ENCODE data around the gene TMEM74B.
"Not testable (repeated sequence)": the region's sequence is repeated elsewhere in the genome, so short reads cannot be mapped to it uniquely, and the experiment has no call there.

TMEM74B gene

GRCh38 chr20:1184638-1185315, at the start of gene TMEM74B:
Gene TMEM74B (minus strand): TSS chr20:1184981. CDS start chr20:1183801, 1,180 bp downstream.
- DNase-seq, result peak; percentile 59

DNA sequence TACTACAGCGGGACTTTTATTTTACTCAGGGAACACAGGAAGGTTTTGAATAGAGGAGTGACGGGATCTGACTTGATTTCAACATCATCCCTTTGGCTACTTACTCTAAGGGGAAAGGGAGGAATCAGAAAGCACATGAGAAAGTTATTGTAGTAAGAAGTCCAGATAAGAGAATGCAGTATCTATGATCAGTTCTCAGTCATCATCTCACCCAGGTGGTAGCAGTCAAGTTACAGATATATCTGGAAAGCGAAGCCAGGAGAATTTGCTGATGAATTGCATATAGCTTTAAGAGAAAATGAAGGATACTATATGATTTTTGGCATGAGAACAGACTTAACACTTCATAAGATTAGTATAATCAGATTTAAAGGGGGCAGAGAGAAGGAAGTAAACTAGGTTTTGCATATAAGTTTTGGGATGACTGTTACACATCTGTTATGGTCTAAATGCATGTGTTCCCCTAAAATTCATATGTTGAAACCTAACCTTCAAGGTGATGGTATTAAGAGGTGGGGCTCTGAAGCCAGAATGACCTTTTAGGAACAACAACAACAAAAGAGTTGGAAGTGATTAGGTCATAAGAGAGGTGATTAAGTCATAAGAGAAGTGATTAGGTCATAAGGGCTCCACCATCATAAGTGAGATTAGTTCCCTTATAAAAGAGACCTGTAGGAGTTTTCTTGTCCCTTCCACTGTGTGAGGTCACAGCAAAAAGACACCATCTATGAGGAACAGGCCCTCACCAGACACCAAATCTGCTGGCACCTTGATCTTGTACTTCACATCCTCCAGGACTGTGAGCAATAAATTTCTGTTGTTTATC, 47.7 kb upstream of the TMEM74B start:
- no peak for DNase-seq

DNA sequence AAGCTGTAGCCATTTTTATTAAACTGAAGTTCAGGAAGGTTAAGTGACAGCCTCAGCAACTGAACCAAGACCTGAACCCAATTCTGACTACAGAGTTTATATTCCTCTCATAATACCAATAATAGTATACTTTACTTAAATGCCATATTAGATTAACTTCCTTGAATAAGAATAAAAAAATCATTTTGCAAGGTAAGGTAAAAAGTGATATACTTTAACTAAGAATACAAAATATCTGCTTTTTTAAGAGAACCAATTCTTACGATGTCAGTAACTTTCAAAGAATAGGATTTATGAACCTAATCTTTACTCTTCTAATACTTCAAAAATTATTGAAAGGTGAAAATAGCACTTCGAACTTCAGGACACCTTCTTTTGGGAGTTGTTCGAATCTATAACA, 44.8 kb upstream of the TMEM74B start:
- DNase-seq, result no peak

DNA sequence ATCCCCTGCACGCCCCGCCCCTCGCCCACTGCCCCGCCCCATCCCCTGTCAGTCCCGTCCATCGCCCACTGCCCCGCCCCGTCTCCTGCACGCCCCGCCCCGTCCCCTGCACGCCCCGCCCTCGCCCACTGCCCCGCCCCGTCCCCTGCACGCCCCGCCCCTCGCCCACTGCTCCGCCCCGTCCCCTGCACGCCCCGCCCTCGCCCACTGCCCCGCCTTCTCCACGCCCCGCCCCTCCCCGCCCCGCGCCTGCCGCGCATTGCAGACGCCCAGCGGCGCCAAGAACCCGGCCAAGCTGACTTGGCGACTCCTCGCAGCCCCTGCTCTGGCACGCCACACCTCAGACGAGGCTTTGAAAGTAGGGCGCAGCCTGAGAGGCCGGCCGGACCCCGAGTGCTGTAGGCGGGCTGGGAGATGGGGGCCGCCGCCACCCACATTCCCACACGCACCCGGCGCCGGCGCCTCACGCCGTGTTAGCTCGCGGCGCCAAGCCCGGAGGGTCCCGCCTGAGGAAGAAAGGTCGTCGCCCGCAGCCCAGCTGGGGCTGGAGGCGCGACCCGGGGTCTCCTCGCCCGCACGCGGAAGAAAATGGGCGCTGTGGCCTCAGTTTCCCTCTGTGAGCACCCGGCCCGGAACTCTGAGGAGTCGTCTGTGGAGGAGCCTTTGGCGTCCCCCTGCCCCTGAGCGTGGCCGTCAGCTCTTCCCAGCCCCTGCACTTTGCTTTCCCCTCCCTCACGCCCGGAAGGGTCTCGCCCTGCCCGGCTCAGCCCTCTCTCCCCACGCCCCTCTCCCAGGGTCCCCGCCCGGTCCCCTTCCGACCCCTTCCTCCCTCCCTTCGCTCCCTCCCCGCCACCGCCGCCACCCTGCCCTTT, 41.2 kb upstream of the TMEM74B start, which contains the start of gene RAD21L1:
Gene RAD21L1, plus strand, starts transcription at position 262 of the 872 bp plus-strand sequence. CDS start 2,410 bp downstream, outside the sequence.
- DNase-seq, result peak; percentile 94

GRCh38 chr20:1225263-1225782, 40.5 kb upstream of the TMEM74B start:
- DNase-seq, result no peak

- no peak for DNase-seq
Observed at GRCh38 chr20:1224205-1224890, 39.6 kb upstream of the TMEM74B start.

GRCh38 chr20:1222750-1223149, 38.0 kb upstream of the TMEM74B start:
- not testable (repeated sequence) for DNase-seq

DNA sequence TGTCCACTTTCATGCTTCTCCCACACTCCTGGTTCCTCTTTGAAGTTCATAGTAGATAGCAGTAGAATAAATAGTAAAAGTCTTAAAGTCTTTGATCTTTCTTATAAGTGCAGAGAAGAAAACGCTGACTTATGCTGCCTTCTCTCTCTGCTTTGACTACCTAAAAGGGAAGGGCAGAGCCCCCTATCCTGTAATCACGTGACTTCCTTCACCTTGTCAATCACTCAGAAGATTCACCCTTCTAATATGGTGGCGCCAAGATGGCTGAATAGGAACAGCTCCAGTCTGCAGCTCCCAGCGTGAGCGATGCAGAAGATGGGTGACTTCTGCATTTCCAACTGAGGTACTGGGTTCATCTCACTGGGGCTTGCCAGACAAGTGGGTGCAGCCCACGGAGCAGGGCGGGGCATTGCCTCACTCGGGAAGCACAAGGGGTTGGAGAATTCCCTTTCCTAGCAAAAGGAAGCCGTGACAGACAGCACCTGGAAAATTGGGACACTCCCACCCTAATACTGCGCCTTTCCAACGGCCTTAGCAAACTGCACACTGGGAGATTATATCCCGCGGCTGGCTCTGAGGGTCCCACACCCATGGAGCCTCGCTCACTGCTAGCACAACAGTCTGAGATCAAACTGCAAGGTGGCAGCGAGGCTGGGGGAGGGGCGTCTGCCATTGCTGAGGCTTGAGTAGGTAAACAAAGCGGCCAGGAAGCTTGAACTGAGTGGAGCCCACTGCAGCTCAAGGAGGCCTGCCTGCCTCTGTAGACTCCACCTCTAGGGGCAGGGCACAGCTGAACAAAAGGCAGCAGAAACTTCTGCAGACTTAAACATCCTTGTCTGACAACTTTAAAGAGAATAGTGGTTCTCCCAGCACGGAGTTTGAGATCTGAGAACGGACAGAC, 32.0 kb upstream of the TMEM74B start:
- not testable (repeated sequence) for DNase-seq

DNA sequence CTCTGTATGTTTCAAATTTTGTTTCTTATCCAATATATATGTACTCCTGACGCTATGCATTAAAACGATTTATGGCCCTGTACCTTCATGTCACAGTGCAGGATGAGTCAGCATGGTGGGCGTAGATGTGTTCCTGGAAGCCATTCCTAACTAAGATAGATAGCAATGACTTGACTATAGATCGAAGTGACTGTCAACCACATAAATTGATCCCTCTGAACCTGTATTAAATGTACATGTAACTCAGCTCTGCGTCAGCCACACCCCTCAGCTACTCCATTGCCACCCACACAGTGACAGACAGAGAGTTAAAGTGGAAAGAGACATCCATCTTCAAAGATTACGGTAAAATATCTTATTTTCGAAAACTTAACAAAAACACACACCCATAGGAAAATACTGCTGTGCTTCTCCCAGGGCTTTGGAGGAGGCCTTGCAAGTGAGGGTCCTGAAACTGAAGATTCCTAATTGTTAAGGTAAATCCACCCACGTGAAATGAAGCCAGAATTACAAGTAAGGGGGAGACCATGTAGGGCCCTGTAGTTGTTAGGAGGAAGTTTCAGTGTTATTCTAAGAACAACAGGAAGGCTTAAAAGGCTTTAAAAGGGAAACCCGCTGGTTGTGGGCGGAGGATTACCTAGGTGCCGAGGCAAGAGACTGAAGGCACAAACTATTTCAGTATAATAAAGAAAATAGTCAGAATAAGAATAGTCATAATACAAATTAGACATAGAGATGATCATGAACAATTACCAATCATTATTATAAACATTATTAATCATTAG, 30.8 kb upstream of the TMEM74B start:
- DNase-seq, result peak; percentile 69

- no peak for DNase-seq
Observed at GRCh38 chr20:1214838-1215261, 30.1 kb upstream of the TMEM74B start.

DNA sequence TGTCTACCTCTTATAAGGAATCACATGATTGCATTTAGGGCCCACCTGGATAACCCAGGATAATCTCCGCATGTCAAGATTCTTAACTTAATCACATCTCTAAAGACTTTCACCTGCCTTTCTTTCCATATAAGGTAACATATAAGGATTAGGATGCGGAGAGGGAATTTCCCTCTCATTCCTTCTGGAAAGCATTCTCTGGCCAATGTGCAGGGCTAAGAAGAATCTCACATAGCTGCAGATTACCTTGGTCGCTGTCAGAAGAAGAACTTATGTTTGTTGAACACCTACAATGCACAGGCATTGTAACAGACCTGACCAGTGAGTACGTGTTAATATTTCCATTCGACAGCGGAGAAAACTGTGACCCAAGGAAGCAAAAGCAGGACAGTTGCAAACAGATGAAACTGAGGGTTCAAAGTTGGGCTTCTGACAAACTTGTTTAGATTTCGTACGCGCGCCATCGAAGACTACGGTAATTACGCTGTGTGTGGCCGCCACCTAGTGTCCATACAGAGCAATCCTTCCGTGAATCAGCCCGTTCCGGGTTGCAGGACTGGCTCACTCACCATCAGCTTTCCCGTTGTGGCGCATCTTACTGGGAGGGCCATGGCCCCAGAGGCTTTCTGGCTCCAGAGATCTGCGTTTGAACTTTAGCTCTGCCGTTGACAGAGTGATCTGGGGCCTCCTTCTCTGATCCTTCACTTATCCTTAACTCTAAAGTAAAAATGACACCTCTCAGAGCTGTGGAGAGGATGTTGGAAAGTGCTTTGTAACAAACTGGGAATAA, 28.0 kb upstream of the TMEM74B start:
- DNase-seq, result peak; percentile 82

DNA sequence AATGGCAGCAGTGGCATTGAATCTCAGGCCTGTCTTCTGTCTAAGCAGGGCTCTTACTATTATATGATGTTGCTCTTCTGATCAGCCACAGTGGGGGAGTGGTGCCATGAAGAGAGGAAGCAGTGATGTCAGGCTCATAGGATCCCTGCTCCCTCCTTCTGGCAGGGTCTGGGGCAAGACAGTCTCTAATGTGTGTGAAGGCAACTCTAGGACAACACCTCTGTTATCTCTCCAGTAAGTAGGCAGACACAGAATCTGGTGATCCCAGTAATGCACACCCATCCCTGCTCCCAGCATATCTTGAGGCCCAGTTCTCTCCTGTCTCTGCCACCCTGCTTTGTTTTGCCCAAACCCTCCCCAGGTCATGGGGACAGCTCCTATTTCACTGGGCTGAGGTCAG, 27.2 kb upstream of the TMEM74B start:
- no peak for DNase-seq

GRCh38 chr20:1210501-1210900, 25.7 kb upstream of the TMEM74B start:
- DNase-seq, result no peak

DNA sequence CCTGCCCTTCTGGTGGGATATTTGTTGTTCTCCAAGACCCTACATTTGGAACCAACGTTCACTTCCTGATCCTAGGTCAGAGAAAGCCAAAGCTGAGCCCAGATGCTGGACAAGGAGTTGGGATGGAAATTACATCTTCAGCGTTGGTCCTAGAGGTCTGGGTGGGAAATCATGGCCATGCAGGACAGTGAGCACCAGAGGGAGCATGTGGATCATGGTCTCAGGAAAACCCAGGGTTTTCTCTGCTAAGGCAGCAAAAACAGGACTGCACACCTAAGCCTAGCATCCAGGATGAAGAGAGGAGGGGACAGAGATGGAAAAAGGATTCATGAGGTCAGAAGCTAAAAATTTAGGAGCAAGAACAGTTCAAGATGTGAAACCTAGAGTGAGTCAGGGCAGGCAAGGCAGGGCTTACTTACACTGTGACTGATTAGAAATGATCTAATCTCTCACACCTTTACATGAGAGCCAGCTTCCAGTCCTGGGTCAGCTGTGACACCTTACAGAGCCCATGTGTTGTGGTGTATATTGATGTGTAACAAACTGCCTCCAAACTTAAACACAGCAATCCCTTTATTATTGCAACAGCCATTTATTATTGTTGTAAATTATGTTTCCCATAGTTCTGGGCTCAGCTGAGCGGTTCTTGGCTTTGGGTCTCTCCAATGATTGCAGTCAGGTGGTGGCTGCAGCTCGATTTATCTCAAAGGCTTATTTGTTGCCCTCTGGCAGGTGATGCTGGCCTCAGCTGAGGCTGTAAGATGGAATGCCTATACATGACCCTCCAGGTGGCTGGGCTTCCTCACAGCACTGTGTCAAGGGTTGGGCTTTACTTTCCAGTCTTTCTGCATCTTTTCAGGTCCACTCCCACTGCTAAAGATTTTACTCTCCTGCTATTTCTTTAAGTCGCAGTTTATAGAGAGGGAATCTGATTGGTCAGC, 24.9 kb upstream of the TMEM74B start:
- DNase-seq, result no peak

DNA sequence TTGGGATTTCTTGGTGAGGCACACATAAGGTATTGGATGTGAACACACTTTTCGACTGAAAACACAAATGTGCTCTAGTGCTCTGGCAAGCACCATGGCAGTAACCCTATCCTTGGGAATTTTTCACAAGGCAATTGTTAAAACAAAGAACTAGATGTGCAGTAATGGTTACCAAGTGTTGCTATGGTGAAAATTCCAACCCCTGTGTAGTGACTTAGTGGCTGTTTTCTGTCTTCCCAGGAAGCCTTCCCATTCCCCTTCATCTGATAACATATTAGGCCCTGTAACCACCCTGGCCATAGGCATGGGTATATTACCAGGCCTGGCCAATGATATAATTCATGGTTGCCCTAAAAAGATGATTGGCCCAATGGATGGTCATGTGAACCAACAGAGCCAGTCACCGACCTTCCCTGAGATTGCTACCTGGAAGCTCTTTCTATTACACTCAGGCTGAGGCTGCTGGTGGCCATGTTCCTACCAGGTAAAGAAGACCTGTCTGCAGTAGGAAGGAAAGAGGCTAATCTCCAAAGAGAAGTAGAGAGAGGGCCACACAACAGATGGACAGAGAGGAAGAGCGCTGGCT, 22.6 kb upstream of the TMEM74B start:
- no peak for DNase-seq

DNA sequence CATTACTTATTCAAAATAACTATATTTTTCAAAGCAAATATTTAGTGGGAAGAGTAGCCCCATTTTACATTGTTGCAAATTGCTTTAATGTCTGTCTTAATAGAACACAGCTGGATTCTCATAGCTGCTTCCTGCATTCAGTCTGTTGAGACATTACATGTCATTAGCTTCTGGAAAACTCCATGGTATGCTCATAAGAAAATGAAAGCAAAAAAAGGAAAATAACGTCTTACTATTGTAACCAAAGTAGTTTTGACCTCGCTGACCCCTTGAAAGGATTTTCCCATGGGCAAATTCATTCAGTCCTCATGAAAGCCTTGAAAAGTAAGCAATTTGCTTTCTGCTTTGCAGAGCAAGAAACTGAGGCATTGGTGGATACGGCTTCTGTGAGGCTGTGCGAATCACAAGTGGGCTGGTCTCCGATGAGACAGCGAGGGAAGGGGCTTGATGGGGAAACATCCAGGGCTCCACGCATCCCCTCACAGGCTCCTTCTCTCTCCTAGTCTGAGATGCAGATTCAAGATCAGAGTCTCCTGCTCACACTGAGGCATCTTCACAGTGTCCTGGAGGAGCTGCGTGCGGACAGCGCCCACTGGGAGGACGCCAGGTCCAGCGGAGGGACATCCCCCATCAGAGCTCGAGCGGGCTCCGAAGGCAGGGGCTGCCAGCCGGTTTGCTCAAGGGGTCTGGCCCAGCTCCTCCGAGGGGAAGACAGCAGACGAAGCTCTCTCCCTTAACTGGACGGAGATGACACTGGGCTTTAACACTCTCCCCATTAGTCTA, 21.8 kb upstream of the TMEM74B start:
- no peak for DNase-seq

- DNase-seq, result no peak
Observed at GRCh38 chr20:1205802-1206201, 21.0 kb upstream of the TMEM74B start.

Measured in activated CD8-positive, alpha-beta memory T cell treated with anti-CD3 and anti-CD28 coated beads, Interleukin-2, amount 50 U/mL, for 48 hours (primary cell).